Measurements from ENCODE around the gene SLC7A8.

- TF ChIP-seq CTCF (IDR thresholded peaks at IDR 0.05; ENCODE audit: low read depth, low read length, missing input control) (no peak), RAD21 (IDR thresholded peaks at IDR 0.05) (no peak), MAX (IDR thresholded peaks at IDR 0.05) (no peak), TAF1 (conservative IDR thresholded peaks at IDR 0.05) (no peak), NR2F2 (IDR thresholded peaks at IDR 0.05) (no peak), REST (IDR thresholded peaks at IDR 0.05) (no peak), ATF3 (IDR thresholded peaks at IDR 0.05) (no peak), SP1 (IDR thresholded peaks at IDR 0.05) (no peak), GABPA (IDR thresholded peaks at IDR 0.05 in 1 of 2, conservative IDR thresholded peaks at IDR 0.05 in 1 of 2) (no peak)
Measured at GRCh38 chr14:23177181-23177580, 6.3 kb downstream of the SLC7A8 start.

All from liver (tissue), 3 donors.